Astrocyte (in vitro differentiated cells and primary cell): Measurements from ENCODE around the gene DHRS13. TPM values are rescaled to one million over a fixed set of nuclear protein-coding genes. Genes with fewer than 3 reads are reported as not detected.

Source experiments
- DNase-seq: peaks from one replicate; pipeline ENCODE4 v3.0.0-alpha.2; 2010; ENCODE audit warnings: low read depth
- FAIRE-seq: peaks from 2 replicates; lab custom pipeline; 2011; peaks lifted over from hg19 to GRCh38; lab: Jason Lieb, UNC
- H2AFZ ChIP-seq: 2 replicates; pipeline ENCODE4 v1.6.0; 2012; ENCODE audit warnings: low read depth, low read length, inconsistent platforms
- H3K27ac ChIP-seq: 2 replicates; pipeline ENCODE4 v1.5.1; 2011; ENCODE audit warnings: low read depth, low read length, inconsistent platforms
- H3K27me3 ChIP-seq: 2 replicates; pipeline ENCODE4 v1.6.0; 2011; ENCODE audit warnings: low read length, inconsistent platforms; ENCODE audit not compliant: insufficient read depth
- H3K36me3 ChIP-seq: 2 replicates; pipeline ENCODE4 v1.5.1; 2011; ENCODE audit warnings: low read length, inconsistent platforms; ENCODE audit not compliant: insufficient read depth
- H3K4me1 ChIP-seq: 2 replicates; pipeline ENCODE4 v1.5.1; 2011; ENCODE audit warnings: low read length, inconsistent platforms; ENCODE audit not compliant: insufficient read depth
- H3K4me2 ChIP-seq: 2 replicates; pipeline ENCODE4 v1.6.0; 2012; ENCODE audit warnings: low read length, inconsistent platforms
- H3K4me3 ChIP-seq: 2 replicates; pipeline ENCODE4 v1.5.1; 2011; ENCODE audit warnings: low read depth, mild to moderate bottlenecking, low read length, inconsistent platforms; ENCODE audit not compliant: insufficient read depth
- H3K79me2 ChIP-seq: 2 replicates; pipeline ENCODE4 v1.6.0; 2012; ENCODE audit warnings: mild to moderate bottlenecking, low read length, inconsistent platforms; ENCODE audit not compliant: insufficient read depth
- H3K9ac ChIP-seq: 2 replicates; pipeline ENCODE4 v1.6.0; 2012; ENCODE audit warnings: mild to moderate bottlenecking, low read length, inconsistent platforms
- H3K9me3 ChIP-seq: 2 replicates; pipeline ENCODE4 v1.5.1; 2012; ENCODE audit warnings: low read depth, mild to moderate bottlenecking, low read length, inconsistent platforms; ENCODE audit not compliant: insufficient read depth
- H4K20me1 ChIP-seq: 2 replicates; pipeline ENCODE4 v1.6.0; 2012; ENCODE audit warnings: low read length, inconsistent platforms; ENCODE audit not compliant: insufficient read depth
- H3K27ac Mint-ChIP-seq: one replicate; pipeline ENCODE4 v1.8.0; 2021; ENCODE audit warnings: mild to moderate bottlenecking, mixed read lengths; ENCODE audit not compliant: unreplicated experiment
- H3K27me3 Mint-ChIP-seq: one replicate; pipeline ENCODE4 v1.8.0; 2021; ENCODE audit warnings: low read depth, mixed read lengths; ENCODE audit not compliant: unreplicated experiment
- H3K36me3 Mint-ChIP-seq: one replicate; pipeline ENCODE4 v1.8.0; 2021; ENCODE audit warnings: low read depth, mixed read lengths; ENCODE audit not compliant: unreplicated experiment
- H3K4me1 Mint-ChIP-seq: one replicate; pipeline ENCODE4 v1.8.0; 2021; ENCODE audit warnings: low read depth, mixed read lengths; ENCODE audit not compliant: unreplicated experiment
- H3K4me3 Mint-ChIP-seq: one replicate; pipeline ENCODE4 v1.8.0; 2021; ENCODE audit warnings: mild to moderate bottlenecking, moderate library complexity, mixed read lengths; ENCODE audit not compliant: unreplicated experiment
- H3K9me3 Mint-ChIP-seq: one replicate; pipeline ENCODE4 v1.8.0; 2021; ENCODE audit warnings: mild to moderate bottlenecking, mixed read lengths; ENCODE audit not compliant: unreplicated experiment
- EZH2 ChIP-seq: IDR thresholded peaks from 2 replicates; pipeline ENCODE4 v1.6.1; 2012; ENCODE audit warnings: mild to moderate bottlenecking, low read length, inconsistent platforms; ENCODE audit not compliant: insufficient read depth
- total RNA-seq: library from RNA; stranded (reverse); gene quantifications from 2 replicates; pipeline ENCODE4 v1.2.1, GENCODE V29; 2021
- TF ChIP-seq, protein P1 (sequence below): IDR thresholded peaks from 2 replicates; pipeline ENCODE4 v1.5.1; 2011; ENCODE audit warnings: low read depth, mild to moderate bottlenecking, inconsistent platforms, low read length, moderate library complexity; ENCODE audit not compliant: insufficient read depth

Gene DHRS13
- total RNA-seq, 1 donor from 2014 or later: 4.3 TPM

GRCh38 chr17:28896884-28897768 is 5.8 kb downstream of the DHRS13 start, which contains the start of gene FLOT2:
Gene FLOT2 (minus strand): TSS chr17:28897733. CDS start chr17:28897574, 159 bp downstream.
- Mint-ChIP-seq H3K36me3 (peaks cover 6% of the 10 kb centered on the region), H3K9me3 (no peaks in the 10 kb centered on the region), H3K4me3 (peak within 1 kb of the TSS; percentile 96), H3K27ac (peak within 1 kb of the TSS; percentile 77), H3K4me1 (peaks cover 20% of the 10 kb centered on the region), H3K27me3 (peaks cover 1% of the 10 kb centered on the region)
- peak within 1 kb of the TSS; percentile 96 for H2AFZ ChIP-seq
- H3K9ac ChIP-seq: peak within 1 kb of the TSS; percentile 74
- no peaks in the 10 kb centered on the region for H3K36me3 ChIP-seq
- H4K20me1 ChIP-seq: peaks cover 23% of the 10 kb centered on the region
- H3K27ac ChIP-seq: no peak within 1 kb of the TSS
- no peaks in the 10 kb centered on the region for H3K27me3 ChIP-seq
- H3K4me2 ChIP-seq: peak within 1 kb of the TSS; percentile 96
- TF ChIP-seq, protein P1, sequence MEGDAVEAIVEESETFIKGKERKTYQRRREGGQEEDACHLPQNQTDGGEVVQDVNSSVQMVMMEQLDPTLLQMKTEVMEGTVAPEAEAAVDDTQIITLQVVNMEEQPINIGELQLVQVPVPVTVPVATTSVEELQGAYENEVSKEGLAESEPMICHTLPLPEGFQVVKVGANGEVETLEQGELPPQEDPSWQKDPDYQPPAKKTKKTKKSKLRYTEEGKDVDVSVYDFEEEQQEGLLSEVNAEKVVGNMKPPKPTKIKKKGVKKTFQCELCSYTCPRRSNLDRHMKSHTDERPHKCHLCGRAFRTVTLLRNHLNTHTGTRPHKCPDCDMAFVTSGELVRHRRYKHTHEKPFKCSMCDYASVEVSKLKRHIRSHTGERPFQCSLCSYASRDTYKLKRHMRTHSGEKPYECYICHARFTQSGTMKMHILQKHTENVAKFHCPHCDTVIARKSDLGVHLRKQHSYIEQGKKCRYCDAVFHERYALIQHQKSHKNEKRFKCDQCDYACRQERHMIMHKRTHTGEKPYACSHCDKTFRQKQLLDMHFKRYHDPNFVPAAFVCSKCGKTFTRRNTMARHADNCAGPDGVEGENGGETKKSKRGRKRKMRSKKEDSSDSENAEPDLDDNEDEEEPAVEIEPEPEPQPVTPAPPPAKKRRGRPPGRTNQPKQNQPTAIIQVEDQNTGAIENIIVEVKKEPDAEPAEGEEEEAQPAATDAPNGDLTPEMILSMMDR: no peak
- no peak for TF ChIP-seq EZH2
- DNase-seq: no peak
- peaks cover 10% of the 10 kb centered on the region for H3K4me1 ChIP-seq
- peaks cover 6% of the 10 kb centered on the region for H3K79me2 ChIP-seq
- peak within 1 kb of the TSS; percentile 75 for H3K4me3 ChIP-seq
- FAIRE-seq: no peak
- H3K9me3 ChIP-seq: no peaks in the 10 kb centered on the region

DNA sequence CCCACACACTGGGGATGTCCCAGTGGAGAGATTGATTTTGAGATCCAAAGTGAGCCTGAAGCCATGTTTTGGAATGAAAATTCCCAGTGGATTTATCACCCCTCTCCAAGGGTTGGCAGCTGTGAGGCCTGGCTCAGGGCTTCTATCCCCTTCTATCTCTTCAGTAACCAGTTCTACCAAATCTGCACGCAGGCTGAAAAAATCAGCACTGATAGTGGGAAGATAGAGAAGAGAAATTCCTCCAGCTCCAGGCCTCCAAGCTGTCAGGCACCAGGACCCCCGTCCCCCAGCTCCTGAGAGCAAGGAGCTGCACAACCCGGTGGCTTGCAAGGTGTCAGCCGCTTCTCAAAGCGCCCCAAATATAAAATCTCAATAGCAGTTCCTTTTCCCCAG is 6.4 kb downstream of the DHRS13 start:
- Histone ChIP-seq H3K4me3 (peak overlapping the region; percentile 75), H3K79me2 (peaks cover 6% of the 10 kb centered on the region), H4K20me1 (peaks cover 23% of the 10 kb centered on the region), H3K27ac (no peak overlapping the region), H3K9me3 (no peaks in the 10 kb centered on the region), H3K27me3 (no peaks in the 10 kb centered on the region), H3K4me1 (peaks cover 9% of the 10 kb centered on the region), H2AFZ (peak overlapping the region; percentile 96), H3K36me3 (no peaks in the 10 kb centered on the region), H3K9ac (peak overlapping the region; percentile 74), H3K4me2 (peak overlapping the region; percentile 96)
- Mint-ChIP-seq H3K27ac (peak overlapping the region; percentile 77), H3K36me3 (peaks cover 9% of the 10 kb centered on the region), H3K9me3 (no peaks in the 10 kb centered on the region), H3K27me3 (peaks cover 1% of the 10 kb centered on the region), H3K4me1 (peaks cover 14% of the 10 kb centered on the region), H3K4me3 (peak overlapping the region; percentile 96)
- DNase-seq (no peak), FAIRE-seq (no peak)
- TF ChIP-seq EZH2: no peak
- TF ChIP-seq, protein P1: no peak
